Measurements from ENCODE around the gene MEAF6.

- TF ChIP-seq POLR2AphosphoS5 (IDR thresholded peaks at IDR 0.05; ENCODE audit: insufficient read depth, low read depth, low read length) (no peak), CTCF (IDR thresholded peaks at IDR 0.05; ENCODE audit: extremely low read depth in 1 of 2, insufficient read depth in 1 of 2, low read depth in 1 of 2, low read length in 2 of 2) (no peak), POLR2A (IDR thresholded peaks at IDR 0.05; ENCODE audit: low read depth, low read length) (no peak), EZH2 (IDR thresholded peaks at IDR 0.05; ENCODE audit: borderline replicate concordance, low read depth, low read length, severe bottlenecking) (no peak), MYC (IDR thresholded peaks at IDR 0.05; ENCODE audit: low read depth, low read length) (no peak), GATA2 (IDR thresholded peaks at IDR 0.05; ENCODE audit: insufficient read depth, insufficient read length, low read depth, low read length) (no peak), MAX (IDR thresholded peaks at IDR 0.05; ENCODE audit: insufficient read depth, insufficient read length) (no peak)
Observed at GRCh38 chr1:37533317-37534093, 18.9 kb upstream of the MEAF6 start.

All from endothelial cell of umbilical vein (primary cell).